ENCODE measurements around the gene GPM6B.

DNA sequence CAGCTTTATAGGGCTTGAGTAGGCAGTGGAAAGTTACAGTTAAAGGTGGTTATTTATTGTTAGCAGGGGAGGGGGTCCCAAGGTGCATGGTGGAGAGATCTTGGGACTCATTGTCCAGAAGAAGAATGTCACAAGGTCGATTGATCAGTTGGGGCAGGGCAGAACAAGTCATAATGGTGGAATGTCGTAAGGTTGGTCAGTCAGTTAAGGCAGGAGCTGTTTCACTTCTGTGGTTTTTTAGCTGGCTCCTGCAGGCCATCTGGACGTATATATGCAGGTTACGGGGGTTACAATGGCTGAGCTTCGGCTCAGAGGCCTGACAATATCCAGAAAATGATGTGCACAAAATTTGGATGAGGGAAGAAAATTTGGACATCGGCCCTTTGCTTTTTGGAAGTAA is 75.2 kb downstream of the GPM6B start:
- no peak for TF ChIP-seq CTCF (conservative IDR thresholded peaks at IDR 0.05; ENCODE audit: low read depth, low read length)
- no peak for TF ChIP-seq SMC3 (IDR thresholded peaks at IDR 0.05; ENCODE audit: low read depth, low read length)
- no peak for TF ChIP-seq NFE2L2 (IDR thresholded peaks at IDR 0.05; ENCODE audit: low read depth, low read length)
- no peak for TF ChIP-seq BHLHE40 (IDR thresholded peaks at IDR 0.05; ENCODE audit: low read depth, low read length)
- TF ChIP-seq RFX5 (IDR thresholded peaks at IDR 0.05; ENCODE audit: low read depth, low read length): no peak
- no peak for TF ChIP-seq POLR2A (IDR thresholded peaks at IDR 0.05; ENCODE audit: low read depth, low read length)
- TF ChIP-seq USF2 (IDR thresholded peaks at IDR 0.05; ENCODE audit: low read depth, low read length): no peak
- no peak for TF ChIP-seq FOS (IDR thresholded peaks at IDR 0.05; ENCODE audit: low read depth, low read length)
- TF ChIP-seq RCOR1 (IDR thresholded peaks at IDR 0.05; ENCODE audit: insufficient replicate concordance, low read length): no peak
- no peak for TF ChIP-seq MXI1 (IDR thresholded peaks at IDR 0.05; ENCODE audit: borderline replicate concordance, low read depth, low read length)
- TF ChIP-seq, protein P1, sequence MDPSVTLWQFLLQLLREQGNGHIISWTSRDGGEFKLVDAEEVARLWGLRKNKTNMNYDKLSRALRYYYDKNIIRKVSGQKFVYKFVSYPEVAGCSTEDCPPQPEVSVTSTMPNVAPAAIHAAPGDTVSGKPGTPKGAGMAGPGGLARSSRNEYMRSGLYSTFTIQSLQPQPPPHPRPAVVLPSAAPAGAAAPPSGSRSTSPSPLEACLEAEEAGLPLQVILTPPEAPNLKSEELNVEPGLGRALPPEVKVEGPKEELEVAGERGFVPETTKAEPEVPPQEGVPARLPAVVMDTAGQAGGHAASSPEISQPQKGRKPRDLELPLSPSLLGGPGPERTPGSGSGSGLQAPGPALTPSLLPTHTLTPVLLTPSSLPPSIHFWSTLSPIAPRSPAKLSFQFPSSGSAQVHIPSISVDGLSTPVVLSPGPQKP (IDR thresholded peaks at IDR 0.05; ENCODE audit: borderline replicate concordance, low read depth, low read length): no peak
- no peak for TF ChIP-seq CEBPB (IDR thresholded peaks at IDR 0.05; ENCODE audit: low read depth, low read length)
- TF ChIP-seq RAD21 (IDR thresholded peaks at IDR 0.05; ENCODE audit: low read length): no peak
- no peak for TF ChIP-seq MAFK (IDR thresholded peaks at IDR 0.05; ENCODE audit: low read depth, low read length)

Data from IMR-90 (cell line).